ENCODE measurements around the gene MAPKAPK3. TPM values are rescaled to one million over a fixed set of nuclear protein-coding genes. Genes with fewer than 3 reads are reported as not detected.
A peak's percentile ranks its signal among the peaks of the same experiment; 100 is the strongest.

Gene MAPKAPK3
- total and polyA plus RNA-seq, 12 donors, result 134 to 496 (median 328) TPM

DNA sequence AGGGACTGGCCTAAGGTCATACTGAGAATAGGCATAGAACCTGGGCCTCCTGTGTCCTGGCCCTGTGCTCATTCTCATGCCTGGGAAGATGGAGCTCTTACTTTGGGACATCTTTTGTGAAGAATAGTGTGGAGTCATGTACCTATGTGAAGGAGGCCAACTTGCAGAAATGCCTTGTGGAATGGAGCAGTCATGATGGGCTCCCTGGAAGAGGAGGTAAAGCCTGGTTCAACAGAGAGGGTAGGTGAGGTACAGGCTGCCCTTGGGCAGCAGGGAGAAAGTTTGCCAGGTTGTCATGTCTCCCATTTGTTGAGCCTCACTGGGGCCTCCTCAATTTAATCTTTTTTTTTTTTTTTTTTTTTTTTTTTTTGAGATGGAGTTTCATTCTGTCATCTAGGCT is 18.1 kb downstream of the MAPKAPK3 start:
- Histone ChIP-seq H3K36me3 (peaks cover 0 to 24% (median 0%) of the 10 kb centered on the region in 9 donors), H3K27me3 (no peaks in the 10 kb centered on the region), H3K4me1 (peaks cover 10 to 89% (median 70%) of the 10 kb centered on the region in 9 donors), H3K9me3 (no peaks in the 10 kb centered on the region), H3K27ac (no peak overlapping the region), H3K4me3 (no peak overlapping the region)
- DNase-seq (no peak), ATAC-seq (no peak)
- no peak for TF ChIP-seq CTCF (IDR thresholded peaks at IDR 0.05)
- intact Hi-C loops (cut with DNase I), result no loop called here

DNA sequence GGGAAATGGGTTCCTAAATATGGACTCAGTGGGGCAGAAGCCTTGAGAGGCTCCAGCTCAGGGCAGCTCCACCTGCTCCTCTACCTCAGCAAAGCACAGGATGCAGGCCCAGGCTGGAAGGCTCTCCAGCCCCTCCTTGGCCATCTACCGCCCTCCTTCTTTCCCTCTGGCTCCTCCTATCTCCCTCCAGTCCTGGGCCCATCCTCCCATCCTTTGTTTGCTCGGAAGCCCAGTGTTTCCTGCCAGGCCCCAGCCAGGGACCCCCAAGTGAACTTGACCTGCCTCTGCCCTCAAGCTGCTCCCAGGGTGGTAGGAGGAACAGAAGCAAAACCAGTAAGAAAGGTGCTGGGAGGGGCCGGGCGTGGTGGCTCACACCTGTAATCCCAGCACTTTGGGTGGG is 20.1 kb downstream of the MAPKAPK3 start:
- peaks cover 0 to 35% (median 7%) of the 10 kb centered on the region in 9 donors for H3K36me3 ChIP-seq
- H3K27ac ChIP-seq, result peak overlapping the region in 9 of 10 donors; percentile 6 to 76 (median 56)
- DNase-seq, result no peak
- no peak for TF ChIP-seq CTCF (IDR thresholded peaks at IDR 0.05)
- H3K27me3 ChIP-seq, result no peaks in the 10 kb centered on the region
- ATAC-seq, result peak in 2 of 8 donors; percentile 7 to 15
- H3K4me1 ChIP-seq, result peaks cover 10 to 74% (median 55%) of the 10 kb centered on the region in 9 donors
- no peaks in the 10 kb centered on the region for H3K9me3 ChIP-seq
- WGBS, 2 donors, result 66 to 75% methylated on average over 4 of the region's 4 CpGs
- H3K4me3 ChIP-seq, result no peak overlapping the region
- intact Hi-C loops (cut with DNase I), result no loop called here

DNA sequence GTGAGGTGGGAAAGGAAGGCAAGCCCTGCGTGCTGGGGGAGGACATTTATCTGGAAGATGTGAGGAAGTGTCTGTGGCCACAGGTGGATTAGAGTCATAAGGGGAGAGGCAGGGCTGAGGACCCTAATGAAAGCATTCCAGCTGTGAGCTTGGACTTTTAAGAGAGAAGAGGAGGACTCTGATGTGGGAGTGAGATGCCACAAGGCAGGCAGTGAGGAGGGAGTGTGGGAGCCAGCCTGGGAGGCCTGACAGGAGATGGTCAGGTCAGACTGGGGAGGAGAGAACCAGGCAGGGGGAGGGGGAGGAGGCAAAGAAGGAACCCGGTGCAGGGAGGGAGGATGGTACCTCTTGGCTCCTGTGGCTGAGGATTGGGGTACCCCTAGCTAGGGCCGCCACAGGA is 21.0 kb downstream of the MAPKAPK3 start:
- no peak for TF ChIP-seq CTCF (IDR thresholded peaks at IDR 0.05)
- Histone ChIP-seq H3K4me3 (no peak overlapping the region), H3K27ac (peak overlapping the region in 9 of 10 donors; percentile 32 to 76 (median 68)), H3K4me1 (peaks cover 10 to 70% (median 46%) of the 10 kb centered on the region in 9 donors), H3K27me3 (no peaks in the 10 kb centered on the region), H3K9me3 (no peaks in the 10 kb centered on the region), H3K36me3 (peaks cover 0 to 44% (median 7%) of the 10 kb centered on the region in 9 donors)
- WGBS, 2 donors, result 62 to 67% methylated on average over 3 of the region's 3 CpGs
- intact Hi-C loops (cut with DNase I), result no loop called here
- DNase-seq (no peak), ATAC-seq (peak in 5 of 8 donors; percentile 11 to 46 (median 27))

DNA sequence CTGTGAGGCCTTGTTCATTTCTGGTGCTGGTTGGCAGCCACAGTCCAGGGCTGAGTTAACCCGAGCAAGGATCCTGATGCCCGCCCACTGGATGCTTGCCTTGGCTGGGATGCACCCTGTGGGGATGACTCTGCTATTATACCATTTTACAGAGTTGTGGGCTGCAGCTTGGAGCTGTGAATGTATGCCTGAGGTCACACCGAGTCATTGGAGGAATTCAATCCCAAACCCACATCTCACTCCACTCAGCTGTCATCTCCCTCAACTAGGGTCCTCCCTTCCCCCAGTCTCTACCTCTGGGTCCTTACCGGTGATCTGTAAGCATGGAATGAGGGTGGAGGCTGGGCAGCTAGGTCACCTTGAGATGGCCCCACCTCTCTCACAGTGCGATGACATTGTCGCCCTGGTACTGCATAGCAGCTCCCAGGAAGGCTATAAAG is 22.1 kb downstream of the MAPKAPK3 start:
- Histone ChIP-seq H3K4me3 (no peak overlapping the region), H3K27me3 (no peaks in the 10 kb centered on the region), H3K4me1 (peaks cover 21 to 70% (median 52%) of the 10 kb centered on the region in 9 donors), H3K36me3 (peaks cover 0 to 55% (median 7%) of the 10 kb centered on the region in 9 donors), H3K9me3 (no peaks in the 10 kb centered on the region), H3K27ac (peak overlapping the region in 9 of 10 donors; percentile 12 to 76 (median 68))
- WGBS, 2 donors, result 41 to 68% methylated on average over 6 of the region's 6 CpGs
- DNase-seq (no peak), ATAC-seq (peak in 7 of 8 donors; percentile 18 to 53 (median 50))
- no peak for TF ChIP-seq CTCF (IDR thresholded peaks at IDR 0.05)
- intact Hi-C loops (cut with DNase I), result no loop called here

Data from heart right ventricle (tissue), 16 donors.